ENCODE results near the gene PCDHGA8.
"Not testable (repeated sequence)": the region's sequence is repeated elsewhere in the genome, so short reads cannot be mapped to it uniquely, and the experiment has no call there.

PCDHGA8 gene

DNA sequence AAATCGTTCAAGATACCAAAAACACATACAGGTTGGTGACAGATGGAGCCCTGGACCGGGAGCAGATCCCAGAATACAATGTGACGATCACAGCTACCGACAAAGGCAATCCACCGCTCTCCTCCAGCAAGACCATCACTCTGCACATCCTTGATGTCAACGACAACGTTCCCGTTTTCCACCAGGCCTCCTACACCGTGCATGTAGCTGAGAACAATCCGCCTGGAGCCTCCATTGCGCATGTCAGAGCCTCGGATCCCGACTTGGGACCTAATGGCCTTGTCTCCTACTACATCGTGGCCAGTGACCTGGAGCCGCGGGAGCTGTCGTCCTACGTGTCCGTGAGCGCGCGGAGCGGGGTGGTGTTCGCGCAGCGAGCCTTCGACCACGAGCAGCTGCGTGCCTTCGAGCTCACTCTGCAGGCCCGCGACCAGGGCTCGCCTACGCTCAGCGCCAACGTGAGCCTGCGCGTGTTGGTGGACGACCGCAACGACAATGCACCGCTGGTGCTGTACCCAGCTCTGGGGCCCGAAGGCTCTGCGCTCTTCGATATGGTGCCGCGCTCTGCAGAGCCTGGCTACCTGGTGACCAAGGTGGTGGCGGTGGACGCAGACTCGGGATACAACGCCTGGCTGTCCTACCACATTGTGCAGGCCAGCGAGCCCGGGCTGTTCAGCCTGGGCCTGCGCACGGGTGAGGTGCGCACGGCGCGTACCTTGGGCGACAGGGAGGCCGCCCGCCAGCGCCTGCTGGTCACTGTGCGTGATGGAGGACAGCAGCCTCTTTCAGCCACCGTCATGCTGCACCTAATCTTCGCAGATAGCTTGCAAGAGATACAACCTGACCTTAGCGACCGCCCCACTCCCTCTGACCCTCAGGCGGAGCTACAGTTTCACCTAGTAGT, 20.6 kb upstream of the PCDHGA8 start:
- DNase-seq (ENCODE audit: low spot score), result no peak

DNA sequence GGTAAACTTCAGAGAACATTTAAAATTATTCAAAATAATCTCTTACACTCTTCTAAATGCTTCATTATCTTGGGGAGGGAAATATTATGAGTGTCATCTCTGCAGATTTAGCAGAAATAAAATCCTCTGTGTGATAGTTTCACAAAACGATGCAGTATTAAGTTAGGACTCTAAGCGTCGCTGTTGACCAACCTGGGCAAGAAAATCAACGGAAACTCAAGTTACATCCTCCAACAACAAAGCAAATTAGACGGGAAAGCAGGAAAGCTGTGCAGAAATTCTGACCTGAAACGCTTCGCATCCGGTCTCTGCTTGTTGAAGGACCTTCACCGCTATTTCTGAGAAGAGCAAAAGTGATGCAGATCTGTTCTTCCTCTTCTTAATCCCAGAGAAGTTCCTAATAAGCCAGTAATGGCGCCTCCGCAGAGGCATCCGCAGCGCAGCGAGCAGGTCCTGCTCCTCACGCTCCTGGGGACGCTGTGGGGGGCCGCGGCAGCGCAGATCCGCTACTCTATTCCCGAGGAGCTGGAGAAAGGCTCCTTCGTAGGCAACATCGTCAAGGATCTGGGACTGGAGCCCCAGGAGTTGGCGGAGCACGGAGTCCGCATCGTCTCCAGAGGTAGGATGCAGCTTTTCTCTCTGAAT, 18.6 kb upstream of the PCDHGA8 start, which contains the start of gene PCDHGA6:
Gene PCDHGA6 (plus strand): TSS at position 219 of the 645 bp plus-strand sequence. CDS start 193 bp downstream, at position 412.
- DNase-seq (ENCODE audit: low spot score), result peak; percentile 50

DNA sequence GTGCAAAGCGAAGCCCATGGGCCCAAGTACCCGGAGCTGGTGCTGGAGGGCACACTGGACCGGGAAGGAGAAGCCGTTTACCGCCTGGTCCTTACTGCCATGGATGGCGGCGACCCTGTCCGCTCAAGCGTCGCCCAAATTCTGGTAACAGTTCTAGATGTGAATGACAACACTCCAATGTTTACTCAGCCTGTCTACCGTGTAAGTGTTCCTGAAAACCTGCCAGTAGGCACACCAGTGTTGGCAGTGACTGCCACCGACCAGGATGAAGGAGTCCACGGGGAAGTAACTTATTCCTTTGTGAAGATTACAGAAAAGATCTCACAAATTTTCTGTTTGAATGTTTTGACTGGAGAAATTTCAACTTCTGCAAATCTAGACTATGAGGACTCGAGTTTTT, 17.8 kb upstream of the PCDHGA8 start:
- no peak for DNase-seq (ENCODE audit: low spot score)

DNA sequence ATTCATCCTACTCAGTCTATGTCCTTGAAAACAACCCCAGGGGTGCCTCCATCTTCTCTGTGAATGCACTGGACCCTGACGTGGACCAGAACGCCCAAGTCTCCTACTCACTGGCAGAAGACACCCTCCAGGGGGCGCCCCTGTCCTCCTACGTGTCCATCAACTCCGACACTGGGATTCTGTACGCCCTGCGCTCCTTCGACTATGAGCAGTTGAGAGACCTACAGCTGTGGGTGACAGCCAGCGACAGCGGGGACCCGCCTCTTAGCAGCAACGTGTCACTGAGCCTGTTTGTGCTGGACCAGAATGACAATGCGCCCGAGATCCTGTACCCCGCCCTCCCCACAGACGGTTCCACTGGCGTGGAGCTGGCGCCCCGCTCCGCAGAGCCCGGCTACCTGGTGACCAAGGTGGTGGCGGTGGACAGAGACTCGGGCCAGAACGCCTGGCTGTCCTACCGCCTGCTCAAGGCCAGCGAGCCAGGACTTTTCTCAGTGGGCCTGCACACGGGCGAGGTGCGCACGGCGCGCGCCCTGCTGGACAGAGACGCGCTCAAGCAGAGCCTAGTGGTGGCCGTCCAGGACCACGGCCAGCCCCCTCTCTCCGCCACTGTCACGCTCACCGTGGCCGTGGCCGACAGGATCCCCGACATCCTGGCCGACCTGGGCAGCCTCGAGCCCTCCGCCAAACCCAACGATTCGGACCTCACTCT, 16.8 kb upstream of the PCDHGA8 start:
- not testable (repeated sequence) for DNase-seq (ENCODE audit: low spot score)

DNA sequence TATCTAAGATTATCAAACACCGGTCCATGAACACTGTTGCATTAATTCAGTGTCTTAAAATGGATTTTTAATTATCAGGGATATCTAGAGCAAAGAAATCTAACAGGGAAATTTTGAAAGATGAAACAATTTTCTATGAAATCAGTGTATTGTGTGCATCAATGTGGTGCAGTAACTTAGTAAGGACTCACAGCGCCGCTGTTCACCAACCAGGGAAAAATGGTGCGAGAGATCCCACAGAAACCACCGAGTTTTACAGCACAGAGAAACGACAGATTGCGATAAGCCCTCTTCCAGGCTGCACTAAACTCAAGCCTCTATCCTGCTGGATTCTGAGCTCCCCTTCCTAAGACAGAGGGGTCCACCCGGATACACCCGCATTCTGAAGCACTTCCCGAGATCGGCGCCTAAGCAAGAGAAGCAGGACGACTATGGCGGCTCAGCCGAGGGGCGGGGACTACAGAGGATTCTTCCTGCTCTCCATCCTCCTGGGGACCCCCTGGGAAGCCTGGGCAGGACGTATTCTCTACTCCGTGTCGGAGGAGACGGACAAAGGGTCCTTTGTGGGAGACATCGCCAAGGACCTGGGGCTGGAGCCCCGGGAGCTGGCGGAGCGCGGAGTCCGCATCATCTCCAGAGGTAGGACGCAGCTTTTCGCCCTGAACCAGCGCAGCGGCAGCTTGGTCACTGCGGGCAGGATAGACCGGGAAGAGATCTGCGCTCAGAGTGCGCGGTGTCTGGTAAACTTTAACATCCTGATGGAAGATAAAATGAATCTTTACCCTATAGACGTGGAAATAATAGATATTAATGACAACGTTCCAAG, 9.8 kb upstream of the PCDHGA8 start, which contains the start of gene PCDHGA7:
Gene PCDHGA7 (plus strand): TSS at position 274 of the 826 bp plus-strand sequence. CDS start 158 bp downstream, at position 432.
- peak; percentile 55 for DNase-seq (ENCODE audit: low spot score)

DNA sequence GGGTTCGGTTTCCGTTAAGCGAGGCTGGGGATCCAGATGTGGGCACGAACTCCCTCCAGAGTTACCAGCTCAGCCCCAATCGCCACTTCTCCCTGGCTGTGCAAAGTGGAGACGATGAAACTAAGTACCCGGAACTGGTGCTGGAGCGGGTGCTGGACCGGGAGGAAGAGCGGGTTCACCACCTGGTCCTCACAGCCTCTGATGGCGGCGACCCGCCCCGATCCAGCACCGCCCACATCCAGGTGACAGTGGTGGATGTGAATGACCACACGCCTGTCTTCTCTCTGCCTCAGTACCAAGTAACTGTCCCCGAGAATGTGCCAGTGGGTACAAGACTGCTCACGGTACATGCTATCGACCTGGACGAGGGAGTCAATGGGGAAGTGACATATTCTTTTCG, 9.1 kb upstream of the PCDHGA8 start:
- no peak for DNase-seq (ENCODE audit: low spot score)

DNA sequence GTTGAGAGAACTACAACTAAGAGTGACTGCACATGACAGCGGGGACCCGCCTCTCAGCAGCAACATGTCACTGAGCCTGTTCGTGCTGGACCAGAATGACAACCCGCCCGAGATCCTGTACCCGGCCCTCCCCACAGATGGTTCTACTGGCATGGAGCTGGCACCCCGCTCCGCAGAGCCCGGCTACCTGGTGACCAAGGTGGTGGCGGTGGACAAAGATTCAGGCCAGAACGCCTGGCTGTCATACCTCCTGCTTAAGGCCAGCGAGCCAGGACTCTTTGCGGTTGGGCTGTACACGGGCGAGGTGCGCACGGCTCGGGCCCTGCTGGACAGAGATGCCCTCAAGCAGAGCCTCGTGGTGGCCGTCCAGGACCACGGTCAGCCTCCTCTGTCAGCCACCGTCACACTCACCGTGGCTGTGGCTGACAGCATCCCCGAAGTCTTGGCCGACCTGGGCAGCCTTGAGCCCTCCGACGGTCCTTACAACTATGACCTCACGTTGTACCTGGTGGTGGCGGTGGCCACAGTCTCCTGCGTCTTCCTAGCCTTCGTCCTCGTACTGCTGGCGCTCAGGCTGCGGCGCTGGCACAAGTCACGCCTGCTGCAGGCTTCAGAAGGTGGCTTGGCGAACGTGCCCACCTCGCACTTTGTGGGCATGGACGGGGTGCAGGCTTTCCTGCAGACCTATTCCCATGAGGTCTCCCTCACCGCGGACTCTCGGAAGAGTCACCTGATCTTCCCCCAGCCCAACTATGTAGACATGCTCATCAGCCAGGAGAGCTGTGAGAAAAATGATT, 7.8 kb upstream of the PCDHGA8 start:
- no peak for DNase-seq (ENCODE audit: low spot score)

DNA sequence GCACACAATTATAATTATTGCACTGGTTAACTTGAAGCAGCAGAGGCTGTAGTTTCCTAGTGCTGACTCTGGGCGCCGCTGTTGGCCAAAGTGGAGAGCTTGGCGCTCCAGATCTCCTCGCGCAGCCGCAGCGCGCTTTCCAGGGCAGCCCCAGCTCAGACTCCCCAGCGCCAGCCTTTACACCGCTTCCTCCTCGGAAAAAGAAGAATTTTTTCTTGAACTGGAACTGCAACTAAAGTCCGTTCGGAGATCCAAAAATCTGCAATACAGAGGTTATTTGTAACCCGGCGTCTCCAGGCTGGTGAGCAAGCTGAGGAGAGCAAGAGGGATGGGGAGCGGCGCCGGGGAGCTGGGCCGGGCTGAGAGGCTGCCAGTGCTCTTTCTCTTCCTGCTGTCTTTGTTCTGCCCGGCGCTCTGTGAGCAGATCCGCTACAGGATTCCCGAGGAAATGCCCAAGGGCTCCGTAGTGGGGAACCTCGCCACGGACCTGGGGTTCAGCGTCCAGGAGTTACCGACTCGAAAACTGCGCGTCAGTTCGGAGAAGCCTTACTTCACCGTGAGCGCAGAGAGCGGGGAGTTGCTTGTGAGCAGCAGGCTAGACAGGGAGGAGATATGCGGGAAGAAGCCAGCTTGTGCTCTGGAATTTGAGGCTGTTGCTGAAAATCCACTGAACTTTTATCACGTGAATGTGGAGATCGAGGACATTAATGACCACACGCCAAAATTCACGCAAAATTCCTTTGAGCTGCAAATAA, 4.7 kb upstream of the PCDHGA8 start, which contains the start of gene PCDHGB4:
Gene PCDHGB4 (plus strand): TSS at position 142 of the 755 bp plus-strand sequence. CDS start 187 bp downstream, at position 329.
- DNase-seq (ENCODE audit: low spot score), result peak; percentile 31

DNA sequence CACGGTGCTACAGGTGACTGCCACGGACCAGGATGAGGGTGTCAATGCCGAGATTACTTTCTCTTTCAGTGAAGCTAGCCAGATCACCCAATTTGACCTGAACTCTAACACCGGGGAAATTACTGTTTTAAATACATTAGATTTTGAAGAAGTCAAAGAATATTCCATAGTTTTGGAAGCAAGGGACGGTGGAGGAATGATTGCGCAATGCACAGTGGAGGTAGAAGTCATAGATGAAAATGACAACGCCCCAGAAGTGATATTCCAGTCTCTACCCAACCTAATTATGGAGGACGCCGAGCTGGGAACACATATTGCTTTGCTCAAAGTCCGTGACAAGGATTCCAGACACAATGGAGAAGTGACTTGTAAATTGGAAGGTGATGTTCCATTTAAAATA, 3.8 kb upstream of the PCDHGA8 start:
- no peak for DNase-seq (ENCODE audit: low spot score)

DNA sequence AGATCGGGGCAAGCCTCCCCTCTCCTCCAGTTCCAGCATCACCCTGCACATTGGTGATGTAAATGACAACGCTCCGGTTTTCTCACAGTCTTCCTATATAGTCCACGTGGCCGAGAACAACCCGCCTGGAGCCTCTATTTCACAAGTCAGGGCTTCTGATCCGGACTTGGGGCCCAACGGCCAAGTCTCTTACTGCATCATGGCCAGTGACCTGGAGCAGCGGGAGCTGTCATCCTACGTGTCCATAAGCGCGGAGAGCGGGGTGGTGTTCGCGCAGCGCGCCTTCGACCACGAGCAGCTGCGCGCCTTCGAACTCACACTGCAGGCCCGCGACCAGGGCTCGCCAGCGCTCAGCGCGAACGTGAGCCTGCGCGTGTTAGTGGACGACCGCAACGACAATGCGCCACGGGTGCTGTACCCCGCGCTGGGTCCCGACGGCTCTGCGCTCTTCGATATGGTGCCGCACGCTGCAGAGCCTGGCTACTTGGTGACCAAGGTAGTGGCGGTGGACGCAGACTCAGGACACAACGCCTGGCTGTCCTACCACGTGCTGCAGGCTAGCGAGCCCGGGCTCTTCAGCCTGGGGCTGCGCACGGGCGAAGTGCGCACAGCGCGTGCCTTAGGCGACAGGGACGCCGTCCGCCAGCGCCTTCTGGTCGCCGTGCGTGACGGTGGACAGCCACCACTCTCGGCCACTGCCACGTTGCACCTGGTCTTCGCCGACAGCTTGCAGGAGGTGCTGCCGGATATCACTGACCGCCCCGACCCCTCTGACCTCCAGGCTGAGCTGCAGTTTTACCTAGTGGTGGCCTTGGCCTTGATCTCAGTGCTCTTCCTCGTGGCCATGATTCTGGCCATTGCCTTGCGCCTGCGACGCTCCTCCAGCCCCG, 3.0 kb upstream of the PCDHGA8 start:
- DNase-seq (ENCODE audit: low spot score), result no peak

DNA sequence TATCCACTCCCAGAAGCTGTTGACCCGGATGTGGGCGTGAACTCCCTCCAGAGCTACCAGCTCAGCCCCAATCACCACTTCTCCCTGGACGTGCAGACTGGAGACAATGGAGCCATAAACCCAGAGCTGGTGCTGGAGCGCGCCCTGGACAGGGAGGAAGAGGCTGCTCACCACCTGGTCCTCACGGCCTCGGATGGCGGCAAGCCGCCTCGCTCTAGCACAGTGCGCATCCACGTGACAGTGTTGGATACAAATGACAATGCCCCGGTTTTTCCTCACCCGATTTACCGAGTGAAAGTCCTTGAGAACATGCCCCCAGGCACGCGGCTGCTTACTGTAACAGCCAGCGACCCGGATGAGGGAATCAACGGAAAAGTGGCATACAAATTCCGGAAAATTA, 834 bp downstream of the PCDHGA8 start:
- DNase-seq (ENCODE audit: low spot score), result no peak

DNA sequence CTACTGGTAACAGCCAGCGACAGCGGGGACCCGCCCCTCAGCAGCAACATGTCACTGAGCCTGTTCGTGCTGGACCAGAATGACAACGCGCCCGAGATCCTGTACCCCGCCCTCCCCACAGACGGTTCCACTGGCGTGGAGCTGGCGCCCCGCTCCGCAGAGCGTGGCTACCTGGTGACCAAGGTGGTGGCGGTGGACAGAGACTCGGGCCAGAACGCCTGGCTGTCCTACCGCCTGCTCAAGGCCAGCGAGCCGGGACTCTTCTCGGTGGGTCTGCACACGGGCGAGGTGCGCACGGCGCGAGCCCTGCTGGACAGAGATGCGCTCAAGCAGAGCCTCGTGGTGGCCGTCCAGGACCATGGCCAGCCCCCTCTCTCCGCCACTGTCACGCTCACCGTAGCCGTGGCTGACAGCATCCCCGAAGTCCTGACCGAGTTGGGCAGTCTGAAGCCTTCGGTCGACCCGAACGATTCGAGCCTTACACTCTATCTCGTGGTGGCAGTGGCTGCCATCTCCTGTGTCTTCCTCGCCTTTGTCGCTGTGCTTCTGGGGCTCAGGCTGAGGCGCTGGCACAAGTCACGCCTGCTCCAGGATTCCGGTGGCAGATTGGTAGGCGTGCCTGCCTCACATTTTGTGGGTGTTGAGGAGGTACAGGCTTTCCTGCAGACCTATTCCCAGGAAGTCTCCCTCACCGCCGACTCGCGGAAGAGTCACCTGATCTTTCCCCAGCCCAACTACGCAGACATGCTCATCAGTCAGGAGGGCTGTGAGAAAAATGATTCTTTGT, 2.2 kb downstream of the PCDHGA8 start:
- not testable (repeated sequence) for DNase-seq (ENCODE audit: low spot score)

DNA sequence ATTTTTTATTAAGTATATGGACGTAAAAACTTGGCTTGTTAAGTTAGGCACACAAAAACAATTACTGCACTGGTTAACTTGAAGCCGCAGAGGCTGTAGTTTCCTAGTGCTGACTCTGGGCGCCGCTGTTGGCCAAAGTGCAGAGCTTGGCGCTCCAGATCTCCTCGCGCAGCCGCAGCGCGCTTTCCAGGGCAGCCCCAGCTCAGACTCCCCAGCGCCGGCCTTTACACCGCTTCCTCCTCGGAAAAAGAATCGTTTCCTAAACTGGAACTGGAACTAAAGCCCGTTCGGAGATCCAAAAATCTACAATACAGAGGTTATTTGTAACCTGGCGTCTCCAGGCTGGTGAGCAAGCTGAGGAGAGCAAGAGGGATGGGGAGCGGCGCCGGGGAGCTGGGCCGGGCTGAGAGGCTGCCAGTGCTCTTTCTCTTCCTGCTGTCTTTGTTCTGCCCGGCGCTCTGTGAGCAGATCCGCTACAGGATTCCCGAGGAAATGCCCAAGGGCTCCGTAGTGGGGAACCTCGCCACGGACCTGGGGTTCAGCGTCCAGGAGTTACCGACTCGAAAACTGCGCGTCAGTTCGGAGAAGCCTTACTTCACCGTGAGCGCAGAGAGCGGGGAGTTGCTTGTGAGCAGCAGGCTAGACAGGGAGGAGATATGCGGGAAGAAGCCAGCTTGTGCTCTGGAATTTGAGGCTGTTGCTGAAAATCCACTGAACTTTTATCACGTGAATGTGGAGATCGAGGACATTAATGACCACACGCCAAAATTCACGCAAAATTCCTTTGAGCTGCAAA, 5.5 kb downstream of the PCDHGA8 start, which contains the start of gene PCDHGB5:
Gene PCDHGB5 (plus strand): TSS at position 192 of the 796 bp plus-strand sequence. CDS start 181 bp downstream, at position 373.
- peak; percentile 66 for DNase-seq (ENCODE audit: low spot score)

DNA sequence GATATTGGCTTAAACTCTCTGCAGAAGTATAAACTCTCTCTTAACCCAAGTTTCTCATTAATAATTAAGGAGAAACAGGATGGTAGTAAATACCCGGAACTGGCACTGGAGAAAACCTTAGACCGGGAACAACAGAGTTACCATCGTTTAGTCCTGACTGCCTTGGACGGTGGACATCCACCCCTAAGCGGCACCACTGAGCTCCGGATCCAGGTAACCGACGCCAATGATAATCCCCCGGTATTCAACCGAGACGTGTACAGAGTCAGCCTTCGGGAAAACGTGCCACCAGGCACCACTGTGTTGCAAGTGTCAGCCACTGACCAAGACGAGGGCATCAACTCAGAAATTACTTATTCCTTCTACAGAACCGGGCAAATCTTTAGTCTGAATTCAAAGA, 6.2 kb downstream of the PCDHGA8 start:
- no peak for DNase-seq (ENCODE audit: low spot score)

DNA sequence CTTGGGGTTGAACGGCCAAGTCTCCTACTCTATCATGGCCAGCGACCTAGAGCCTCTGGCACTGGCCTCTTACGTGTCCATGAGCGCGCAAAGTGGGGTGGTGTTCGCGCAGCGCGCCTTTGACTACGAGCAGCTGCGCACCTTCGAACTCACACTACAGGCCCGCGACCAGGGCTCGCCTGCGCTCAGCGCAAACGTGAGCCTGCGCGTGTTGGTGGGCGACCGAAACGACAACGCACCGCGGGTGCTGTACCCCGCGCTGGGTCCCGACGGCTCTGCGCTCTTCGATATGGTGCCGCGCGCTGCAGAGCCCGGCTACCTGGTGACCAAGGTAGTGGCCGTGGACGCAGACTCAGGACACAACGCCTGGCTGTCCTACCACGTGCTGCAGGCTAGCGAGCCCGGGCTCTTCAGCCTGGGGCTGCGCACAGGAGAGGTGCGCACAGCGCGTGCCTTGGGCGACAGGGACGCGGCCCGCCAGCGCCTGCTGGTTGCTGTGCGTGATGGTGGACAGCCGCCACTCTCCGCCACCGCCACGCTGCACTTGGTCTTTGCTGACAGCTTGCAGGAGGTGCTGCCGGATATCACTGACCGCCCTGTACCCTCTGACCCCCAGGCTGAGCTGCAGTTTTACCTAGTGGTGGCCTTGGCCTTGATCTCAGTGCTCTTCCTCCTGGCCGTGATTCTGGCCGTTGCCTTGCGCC, 7.3 kb downstream of the PCDHGA8 start:
- DNase-seq (ENCODE audit: low spot score), result no peak

DNA sequence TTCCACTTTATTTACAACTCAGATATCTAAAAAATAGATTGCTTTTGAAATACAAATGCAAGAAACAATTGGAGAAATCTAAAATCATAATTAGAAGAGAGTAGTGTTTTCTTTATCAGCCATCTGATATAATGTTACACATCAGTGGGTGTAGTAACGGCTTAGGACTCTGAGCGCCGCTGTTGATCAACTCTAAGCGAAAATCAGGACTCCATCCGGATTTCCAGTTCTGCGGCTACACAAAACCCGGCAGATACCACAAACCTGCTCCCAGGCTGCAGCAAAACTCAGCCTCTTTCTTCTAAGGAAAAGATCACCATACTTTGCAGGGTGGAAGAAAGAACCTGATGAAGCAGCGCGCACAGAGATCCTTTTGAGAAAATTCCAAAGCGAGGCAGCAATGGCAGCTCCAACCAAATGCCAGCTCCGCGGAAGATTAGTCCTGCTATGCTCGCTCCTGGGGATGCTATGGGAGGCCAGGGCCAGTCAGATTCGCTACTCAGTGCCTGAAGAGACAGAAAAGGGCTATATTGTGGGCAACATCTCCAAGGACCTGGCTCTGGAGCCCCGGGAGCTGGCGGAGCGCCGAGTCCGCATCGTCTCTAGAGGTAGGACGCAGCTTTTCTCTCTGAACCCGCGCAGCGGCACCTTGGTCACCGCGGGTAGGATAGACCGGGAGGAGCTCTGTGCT, 10.3 kb downstream of the PCDHGA8 start, which contains the start of gene PCDHGA9:
Gene PCDHGA9 (plus strand): TSS at position 226 of the 691 bp plus-strand sequence. CDS start 175 bp downstream, at position 401.
- peak; percentile 70 for DNase-seq (ENCODE audit: low spot score)
